Ascending aorta (tissue), 2 donors: ENCODE results near the gene CDH23. TPM values are rescaled to one million over a fixed set of nuclear protein-coding genes. Genes with fewer than 3 reads are reported as not detected.

Experiments used
- DNase-seq, 2 donors: peaks; one replicate each; pipeline ENCODE4 v3.0.0-alpha.2; 2019; ENCODE audit warnings: low spot score in 2 of 2
- H3K27ac ChIP-seq, 2 donors: fragments of 200-600 bp; sonication (generic); one replicate each; pipeline ENCODE4 v1.5.1; 2016 to 2017; ENCODE audit warnings: mild to moderate bottlenecking in 1 of 2
- H3K27me3 ChIP-seq: fragments of 200-600 bp; sonication (generic); one replicate; pipeline ENCODE4 v1.5.1; 2017
- H3K36me3 ChIP-seq, 2 donors: fragments of 200-600 bp; sonication (generic); one replicate each; pipeline ENCODE4 v1.5.1; 2016
- H3K4me1 ChIP-seq, 2 donors: fragments of 200-600 bp; sonication (generic); one replicate each; pipeline ENCODE4 v1.5.1; 2016 to 2017; ENCODE audit warnings: mild to moderate bottlenecking in 1 of 2
- H3K4me3 ChIP-seq, 2 donors: fragments of 200-600 bp; sonication (generic); one replicate each; pipeline ENCODE4 v1.5.1; 2016 to 2017; ENCODE audit warnings: mild to moderate bottlenecking in 1 of 2
- H3K9me3 ChIP-seq, 2 donors: fragments of 200-600 bp; sonication (generic); one replicate each; pipeline ENCODE4 v1.5.1; 2016
- CTCF ChIP-seq, 3 experiments: fragments of 200-600 bp in 2 of 3; fragments of 450-650 bp in 1 of 3; sonication (generic) in 2 of 3; IDR thresholded peaks; one replicate each; pipeline ENCODE4 v1.5.1; 2016 to 2019; ENCODE audit warnings: antibody characterized with exemption in 3 of 3, mild to moderate bottlenecking in 1 of 3, moderate library complexity in 1 of 3
- intact Hi-C: fragments of 100-400 bp; cut with DNase I; formaldehyde crosslinking; loops from one replicate; pipeline ENCODE4 v1.15.1; 2023
- total RNA-seq: library from RNA; depleted of rRNA; stranded (reverse); fragments of >200 nt; gene quantifications from one replicate; pipeline ENCODE4 v1.1.0, GENCODE V29; 2016

CDH23 gene
- total RNA-seq, 1 donor from 2014 or later: 40.9 TPM

- no peak overlapping the region for H3K4me3 ChIP-seq
- H3K4me1 ChIP-seq: no peaks in the 10 kb centered on the region
- no peaks in the 10 kb centered on the region for H3K9me3 ChIP-seq
- no peak for DNase-seq
- H3K27me3 ChIP-seq: no peaks in the 10 kb centered on the region
- intact Hi-C loops: no loop called here
- TF ChIP-seq CTCF (IDR thresholded peaks at IDR 0.05): no peak
- no peak overlapping the region for H3K27ac ChIP-seq
- no peaks in the 10 kb centered on the region for H3K36me3 ChIP-seq
Measured at GRCh38 chr10:71635251-71635866, 238.6 kb downstream of the CDH23 start.

DNA sequence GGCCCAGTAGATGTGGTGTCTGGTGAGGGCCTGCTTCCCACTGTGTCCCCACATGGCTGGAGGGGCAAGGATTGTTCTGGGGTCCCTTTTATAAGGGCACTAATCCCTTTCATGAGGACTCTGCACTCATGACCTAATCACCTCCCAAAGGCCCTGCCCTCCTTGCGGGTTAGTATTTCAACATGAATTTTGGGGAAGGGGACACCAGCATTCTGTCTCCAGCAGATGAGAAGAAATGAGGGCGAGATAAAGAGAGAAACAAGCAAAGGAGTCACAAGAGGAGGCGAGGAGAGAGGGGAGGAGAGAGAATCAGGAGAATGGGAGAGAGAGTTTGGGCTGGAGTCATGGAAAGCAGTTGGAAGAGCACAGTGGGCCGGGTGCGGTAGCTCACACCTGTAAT lies 239.1 kb downstream of the CDH23 start:
- Histone ChIP-seq H3K36me3 (no peaks in the 10 kb centered on the region), H3K27me3 (no peaks in the 10 kb centered on the region), H3K4me3 (no peak overlapping the region), H3K4me1 (no peaks in the 10 kb centered on the region), H3K27ac (no peak overlapping the region), H3K9me3 (no peaks in the 10 kb centered on the region)
- intact Hi-C loops: no loop called here
- DNase-seq: no peak
- TF ChIP-seq CTCF (IDR thresholded peaks at IDR 0.05): no peak

GRCh38 chr10:71636588-71636987 lies 239.9 kb downstream of the CDH23 start:
- TF ChIP-seq CTCF (IDR thresholded peaks at IDR 0.05): no peak
- H3K36me3 ChIP-seq: no peaks in the 10 kb centered on the region
- H3K9me3 ChIP-seq: no peaks in the 10 kb centered on the region
- DNase-seq: no peak
- H3K27me3 ChIP-seq: no peaks in the 10 kb centered on the region
- H3K4me3 ChIP-seq: no peak overlapping the region
- no peak overlapping the region for H3K27ac ChIP-seq
- intact Hi-C loops: no loop called here
- no peaks in the 10 kb centered on the region for H3K4me1 ChIP-seq

- Histone ChIP-seq H3K4me1 (no peaks in the 10 kb centered on the region), H3K36me3 (no peaks in the 10 kb centered on the region), H3K9me3 (no peaks in the 10 kb centered on the region), H3K4me3 (no peak overlapping the region), H3K27ac (no peak overlapping the region), H3K27me3 (no peaks in the 10 kb centered on the region)
- TF ChIP-seq CTCF (IDR thresholded peaks at IDR 0.05): no peak
- no peak for DNase-seq
- intact Hi-C loops: no loop called here
Measured at GRCh38 chr10:71637305-71637704, 240.6 kb downstream of the CDH23 start.

DNA sequence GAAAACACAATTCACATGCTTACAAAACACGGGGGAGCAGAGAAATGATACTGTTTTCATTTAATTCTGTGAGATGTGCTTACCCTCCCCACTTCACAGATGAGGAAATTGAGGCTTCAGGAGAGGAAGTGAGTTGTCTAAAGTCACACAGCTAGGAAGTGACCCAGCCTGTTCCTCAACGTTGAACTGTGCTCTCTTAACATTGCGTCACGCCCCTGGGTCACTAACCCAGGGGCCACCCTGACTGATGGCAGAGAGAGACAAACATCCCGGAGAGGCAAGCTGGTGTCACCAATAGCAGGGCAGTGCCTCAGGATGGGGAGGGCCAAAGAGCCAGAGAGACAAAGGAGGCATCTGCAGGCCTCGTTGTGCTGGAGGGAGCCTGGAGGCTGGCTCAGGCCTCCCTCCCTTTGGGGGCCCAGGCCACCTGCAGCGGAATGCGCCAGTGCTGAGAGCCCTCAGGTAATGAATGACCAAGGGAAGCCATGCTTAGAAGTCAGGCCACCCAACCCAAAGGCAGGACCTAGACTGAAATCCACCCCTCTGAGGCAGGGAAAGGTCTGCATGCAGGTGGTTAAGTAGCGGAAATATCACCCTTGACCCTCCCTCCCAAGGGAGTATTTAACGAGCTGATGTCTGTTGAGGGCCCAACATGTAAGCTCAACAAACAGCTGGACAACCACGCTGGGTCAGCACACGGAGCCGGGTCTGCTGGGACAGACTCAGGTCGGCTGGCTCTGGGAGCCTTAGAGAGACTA lies 241.5 kb downstream of the CDH23 start:
- H3K4me1 ChIP-seq: no peaks in the 10 kb centered on the region
- H3K9me3 ChIP-seq: no peaks in the 10 kb centered on the region
- no peaks in the 10 kb centered on the region for H3K36me3 ChIP-seq
- no peaks in the 10 kb centered on the region for H3K27me3 ChIP-seq
- no peak overlapping the region for H3K27ac ChIP-seq
- DNase-seq: no peak
- H3K4me3 ChIP-seq: no peak overlapping the region
- TF ChIP-seq CTCF (IDR thresholded peaks at IDR 0.05): no peak
- intact Hi-C loops: no loop called here
